Anterior cingulate cortex (tissue), 58 donors: Measurements from ENCODE around the gene PDZRN3.

Experiments used
- DNase-seq, 58 donors: peaks; one replicate each; lab custom pipeline; 2025; lab: John Stamatoyannopoulos, UW

PDZRN3 gene

GRCh38 chr3:73499787-73500186 lies 125.0 kb downstream of the PDZRN3 start:
- no peak for DNase-seq

DNA sequence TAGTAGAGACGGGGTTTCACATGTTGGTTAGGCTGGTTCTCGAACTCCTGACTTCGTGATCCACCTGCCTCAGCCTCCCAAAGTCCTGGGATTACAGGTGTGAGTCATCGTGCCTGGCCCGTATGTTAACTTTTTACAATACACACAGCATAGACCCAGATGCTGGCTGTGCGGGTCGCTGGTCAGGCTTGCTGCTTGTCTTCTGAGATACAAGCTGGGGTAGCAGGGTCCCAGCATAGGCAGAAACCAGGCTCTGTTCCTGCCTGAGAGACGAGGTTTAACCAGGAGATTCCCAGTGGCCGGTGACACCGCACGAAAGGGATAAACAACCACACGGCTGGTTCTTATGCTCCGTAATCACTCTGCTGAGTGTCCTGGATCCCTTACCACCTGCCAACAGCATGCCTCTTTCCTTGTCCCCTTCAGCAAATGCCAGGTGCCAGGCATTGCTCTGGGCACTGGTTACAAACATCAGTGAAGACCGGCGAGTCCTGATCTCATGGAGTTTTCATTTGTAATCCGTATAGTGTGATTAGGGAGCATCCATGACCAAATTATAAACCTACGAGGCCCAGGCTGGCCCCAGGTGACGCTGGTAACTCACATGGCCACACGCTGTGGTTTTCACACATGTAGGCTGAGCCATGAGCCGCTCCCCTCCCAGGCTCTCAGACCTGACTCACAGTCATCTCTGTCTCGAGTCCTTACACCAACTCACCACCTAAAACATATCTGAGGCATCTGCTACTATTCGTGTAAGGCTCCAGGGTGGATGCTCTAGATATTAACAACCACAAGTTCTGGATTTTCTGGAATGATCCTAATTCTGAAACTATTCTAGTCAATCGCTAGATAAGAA lies 125.7 kb downstream of the PDZRN3 start:
- DNase-seq, result peak in 1 of 58 donors; percentile 5

GRCh38 chr3:73497646-73498406 lies 126.9 kb downstream of the PDZRN3 start:
- DNase-seq, result no peak

DNA sequence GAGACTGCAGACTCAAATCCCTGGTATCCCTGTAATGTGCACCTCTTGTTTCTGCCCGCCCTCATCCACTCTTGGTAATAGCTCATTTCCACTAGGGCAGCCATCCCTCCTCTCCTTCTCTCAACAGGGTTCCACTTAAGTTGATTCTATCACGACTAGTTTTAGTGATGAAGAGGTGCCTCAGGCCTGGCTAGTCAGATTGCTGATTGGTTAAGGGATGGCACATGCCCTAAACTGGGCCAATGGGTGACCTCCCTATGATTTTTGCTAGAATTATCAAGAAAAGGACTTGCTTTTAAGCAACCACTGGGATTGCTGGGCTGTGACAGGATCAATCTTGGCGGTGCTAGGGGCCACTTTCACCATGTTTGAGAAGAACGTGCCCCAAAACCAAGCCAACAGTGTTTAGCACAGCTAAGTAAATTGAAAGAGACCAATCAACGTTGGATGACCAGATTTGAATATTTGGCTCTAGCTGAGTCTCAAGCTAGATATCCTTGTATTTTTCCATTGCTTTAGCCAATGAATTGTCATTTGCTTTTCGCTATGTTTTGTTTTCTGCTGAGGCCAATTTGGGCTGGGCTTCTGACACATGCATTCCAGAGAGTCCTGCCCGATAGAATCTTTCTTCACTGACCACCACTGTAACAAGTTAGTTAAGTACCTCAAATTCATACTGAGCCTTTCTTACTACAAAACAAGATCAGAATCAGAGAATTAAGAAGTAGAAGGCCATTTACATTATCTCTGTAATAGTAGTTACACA lies 131.0 kb downstream of the PDZRN3 start:
- no peak for DNase-seq

GRCh38 chr3:73492186-73492585 lies 132.6 kb downstream of the PDZRN3 start:
- DNase-seq, result no peak

GRCh38 chr3:73491287-73491662 lies 133.5 kb downstream of the PDZRN3 start:
- no peak for DNase-seq

GRCh38 chr3:73490453-73491286 lies 134.1 kb downstream of the PDZRN3 start:
- DNase-seq, result no peak

GRCh38 chr3:73485877-73486330 lies 138.8 kb downstream of the PDZRN3 start:
- no peak for DNase-seq

- peak in 1 of 58 donors; percentile 9 for DNase-seq
These were observed 140.0 kb downstream of the PDZRN3 start for GRCh38 chr3:73484656-73485248.

DNA sequence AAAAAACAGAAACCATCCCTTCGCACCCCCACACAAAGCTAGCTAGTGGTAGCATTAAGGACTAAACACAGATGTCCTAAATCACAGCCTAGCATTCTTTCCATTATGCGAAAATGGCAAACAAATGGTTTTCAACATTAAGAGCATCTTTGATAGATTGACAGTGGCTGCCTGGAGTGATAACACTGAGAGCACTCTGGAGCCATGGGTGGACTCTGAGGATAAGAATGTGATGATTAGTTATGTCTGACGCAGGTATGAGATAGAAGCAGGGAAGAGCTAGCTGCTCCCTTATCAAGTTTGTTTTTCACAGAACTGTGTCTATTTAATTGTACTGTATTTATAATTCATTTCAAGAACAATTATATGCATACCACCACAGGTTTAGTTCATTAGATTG lies 142.9 kb downstream of the PDZRN3 start:
- no peak for DNase-seq

- no peak for DNase-seq
These were observed 144.5 kb downstream of the PDZRN3 start for GRCh38 chr3:73480187-73480672.

GRCh38 chr3:73479325-73479724 lies 145.4 kb downstream of the PDZRN3 start:
- DNase-seq, result no peak

DNA sequence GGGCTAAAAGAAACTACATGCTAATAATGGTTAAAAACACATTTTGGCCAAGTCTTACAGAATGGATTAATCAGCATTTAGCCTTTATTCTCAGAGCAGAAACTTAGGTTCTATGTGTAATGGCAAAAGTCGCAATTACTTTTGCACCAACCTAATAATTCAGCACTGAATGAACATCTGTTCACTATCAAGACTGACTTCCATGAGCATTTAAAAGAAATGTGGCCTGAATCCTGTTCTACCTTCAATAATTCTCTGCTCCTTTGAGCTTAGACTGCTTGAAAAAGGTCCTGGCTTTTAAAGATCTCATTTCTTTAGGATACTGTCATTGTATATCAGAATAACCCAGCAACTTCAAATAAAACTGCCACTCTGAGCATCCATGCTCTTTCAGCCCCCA lies 145.9 kb downstream of the PDZRN3 start:
- DNase-seq, result no peak

DNA sequence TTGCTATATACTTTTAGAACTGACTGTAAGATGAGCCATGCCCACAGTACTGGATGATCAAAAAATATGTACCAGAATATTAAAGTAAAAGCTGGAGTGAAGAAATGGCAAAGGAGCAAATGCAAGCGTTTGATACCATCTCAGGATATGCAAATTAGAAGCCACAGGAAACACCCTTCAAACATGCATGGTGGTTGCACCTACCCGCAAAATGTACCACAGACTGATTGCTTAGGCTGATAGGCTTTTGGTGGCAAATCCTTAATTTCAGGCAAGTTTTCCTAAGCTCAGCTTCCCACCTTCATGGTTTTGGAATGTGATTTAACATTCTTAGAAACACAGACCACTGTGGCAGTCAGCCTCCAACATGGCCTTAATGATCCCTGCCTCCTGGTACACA lies 149.0 kb downstream of the PDZRN3 start:
- DNase-seq, result no peak

DNA sequence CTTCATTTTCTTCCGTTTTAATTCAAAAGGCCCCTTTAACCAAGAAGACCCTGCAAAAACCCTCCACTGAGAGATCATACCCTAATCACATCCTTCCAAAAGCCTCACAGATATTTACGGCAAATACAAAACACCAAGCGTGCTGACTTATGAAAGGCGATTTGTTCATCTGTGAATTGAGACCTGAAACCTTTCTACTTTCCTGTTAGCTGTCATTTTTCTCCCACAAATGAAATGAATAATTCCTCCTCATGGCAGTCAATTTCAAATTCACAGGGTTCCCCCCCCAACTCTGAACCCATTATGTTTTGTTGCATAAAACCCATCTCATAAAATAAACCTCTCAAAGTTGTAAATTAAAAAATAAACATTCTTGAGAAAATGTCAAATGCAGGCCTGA lies 149.6 kb downstream of the PDZRN3 start:
- no peak for DNase-seq

GRCh38 chr3:73474619-73475018 lies 150.1 kb downstream of the PDZRN3 start:
- DNase-seq, result no peak

DNA sequence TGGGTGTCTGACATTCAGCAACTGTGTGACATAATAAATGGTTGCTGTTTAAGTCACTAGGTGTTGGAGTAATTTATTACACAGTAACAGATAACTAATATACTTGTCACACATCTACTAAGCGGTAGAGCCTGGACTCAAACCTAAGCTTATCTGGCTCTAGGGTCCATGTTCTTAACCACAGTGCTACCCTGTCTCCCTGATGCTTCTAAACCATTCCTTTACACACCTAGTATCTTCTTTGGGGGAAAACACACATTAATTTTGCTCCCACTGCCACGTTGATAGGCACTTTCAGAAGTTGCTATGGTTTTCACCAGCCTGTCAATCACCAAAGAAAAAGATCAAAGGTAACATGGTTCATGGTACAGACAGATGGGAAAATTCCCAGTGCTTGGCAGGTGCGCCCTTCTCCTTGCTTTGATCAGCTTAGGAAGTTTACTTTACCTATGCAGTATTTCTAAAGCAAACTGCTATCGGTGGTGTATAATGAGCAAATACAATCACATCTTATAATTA lies 150.8 kb downstream of the PDZRN3 start:
- no peak for DNase-seq

GRCh38 chr3:73473181-73473897 lies 151.4 kb downstream of the PDZRN3 start:
- DNase-seq, result no peak
